HepG2 (cell line): ENCODE results near the gene RELL2. TPM values are rescaled to one million over a fixed set of nuclear protein-coding genes. Genes with fewer than 3 reads are reported as not detected.

Experiments used
- ASH2L ChIP-seq: fragments of 300-600, 200-600 bp; sonication (generic); IDR thresholded peaks from 2 replicates; pipeline ENCODE4 v1.7.0; 2017; ENCODE audit warnings: low read depth, mild to moderate bottlenecking, moderate library complexity, mixed read lengths, low read length; ENCODE audit not compliant: insufficient read length
- CBX5 ChIP-seq: sonication (generic); formaldehyde crosslinking; IDR thresholded peaks from 2 replicates; pipeline ENCODE4 v1.4.0; 2020; ENCODE audit warnings: missing genetic modification reagents, borderline replicate concordance
- HNRNPK ChIP-seq: fragments of 200-400 bp; formaldehyde crosslinking; IDR thresholded peaks from 2 replicates; pipeline ENCODE4 v1.6.1; 2018; ENCODE audit warnings: low read length, low read depth, moderate library complexity, mild to moderate bottlenecking; ENCODE audit not compliant: poor library complexity, severe bottlenecking
- KLF9 ChIP-seq: IDR thresholded peaks from 2 replicates; pipeline ENCODE4 v1.6.1; 2016; ENCODE audit warnings: low read depth
- MBD4 ChIP-seq: IDR thresholded peaks from 2 replicates; pipeline ENCODE4 v1.6.1; 2012; ENCODE audit warnings: low read length, inconsistent platforms, borderline replicate concordance
- POLR2AphosphoS2 ChIP-seq: IDR thresholded peaks from 2 replicates; pipeline ENCODE4 v1.6.1; 2011; ENCODE audit warnings: low read depth, low read length, improper control_type of control experiment
- SAP130 ChIP-seq: IDR thresholded peaks from 2 replicates; pipeline ENCODE4 v1.6.1; 2016; ENCODE audit warnings: low read depth
- SNAPC2 ChIP-seq: sonication (generic); formaldehyde crosslinking; IDR thresholded peaks from 2 replicates; pipeline ENCODE4 v1.8.1; 2022; ENCODE audit warnings: mild to moderate bottlenecking, missing genetic modification reagents
- TBL1XR1 ChIP-seq: fragments of 150-350 bp; IDR thresholded peaks from 2 replicates; pipeline ENCODE4 v1.6.1; 2014; ENCODE audit warnings: borderline replicate concordance, low read length; ENCODE audit not compliant: partially characterized antibody
- THAP9 ChIP-seq: sonication (generic); formaldehyde crosslinking; IDR thresholded peaks from 2 replicates; pipeline ENCODE4; 2020; ENCODE audit warnings: missing genetic modification reagents, mild to moderate bottlenecking, borderline replicate concordance
- ZKSCAN5 ChIP-seq: sonication (generic); formaldehyde crosslinking; IDR thresholded peaks from 2 replicates; pipeline ENCODE4 v1.5.1; 2020; ENCODE audit warnings: mild to moderate bottlenecking, missing genetic modification reagents
- ZNF275 ChIP-seq: sonication (generic); formaldehyde crosslinking; IDR thresholded peaks from 2 replicates; pipeline ENCODE4 v1.8.0; 2022; ENCODE audit warnings: missing genetic modification reagents, mild to moderate bottlenecking, inconsistent platforms, borderline replicate concordance
- ZNF468 ChIP-seq: sonication (generic); formaldehyde crosslinking; IDR thresholded peaks from 2 replicates; pipeline ENCODE4 v1.8.0; 2022; ENCODE audit warnings: mild to moderate bottlenecking, moderate library complexity, missing genetic modification reagents
- ZNF556 ChIP-seq: sonication (generic); formaldehyde crosslinking; IDR thresholded peaks from 2 replicates; pipeline ENCODE4 v1.4.0; 2020; ENCODE audit warnings: mild to moderate bottlenecking, missing genetic modification reagents, borderline replicate concordance
- ZNF672 ChIP-seq: sonication (generic); formaldehyde crosslinking; IDR thresholded peaks from 2 replicates; pipeline ENCODE4 v1.8.1; 2022; ENCODE audit warnings: missing genetic modification reagents
- ZNF687 ChIP-seq: sonication (generic); formaldehyde crosslinking; IDR thresholded peaks from 2 replicates; pipeline ENCODE4 v1.5.1; 2020; ENCODE audit warnings: mild to moderate bottlenecking, missing genetic modification reagents, moderate library complexity
- polyA plus RNA-seq, 8 experiments: library from polyadenylated mRNA; depleted of rRNA in 3 of 8; stranded (reverse) in 7 of 8; unstranded in 1 of 8; fragments of >200 nt; fragmentation: Illumina TruSeq in 4 of 8; extraction: Trizol in 4 of 8; gene quantifications; 2 replicates each; pipeline versions ENCODE4 v1.2.1 to v1.2.3, GENCODE V29; 2011 to 2016; ENCODE audit warnings: low read depth in 4 of 8, missing spikeins in 1 of 8, mixed read lengths in 1 of 8; ENCODE audit not compliant: insufficient read depth in 1 of 8
- total RNA-seq, 5 experiments: library from RNA; depleted of rRNA; stranded (reverse); fragments of >200 nt; fragmentation: Illumina TruSeq; extraction: Trizol; gene quantifications; 2 replicates each; pipeline ENCODE4 v1.2.3, GENCODE V29; 2016; ENCODE audit warnings: low read depth in 1 of 5

RELL2 gene
- total and polyA plus RNA-seq, 2 of the 13 experiments (the other 11 are each of a cell fraction or from before 2014, with no cell fraction given), result 6.4 to 8.3 TPM

GRCh38 chr5:141636413-141637122 lies at the start of gene RELL2, which contains the start of gene HDAC3 (continued):
- TF ChIP-seq SAP130 (CRISPR knock-in tag) (peak; percentile 79; the same call in 1 of the 2 replicates), ZNF468 (CRISPR knock-in tag) (no peak), ZNF672 (CRISPR knock-in tag) (no peak), ZKSCAN5 (CRISPR knock-in tag) (no peak), CBX5 (CRISPR knock-in tag) (no peak), THAP9 (CRISPR knock-in tag) (no peak), POLR2AphosphoS2 (no peak), MBD4 (no peak), ZNF687 (peak; percentile 59; the same call in 1 of the 2 replicates), ASH2L (peak; percentile 90), ZNF275 (CRISPR knock-in tag) (no peak), SNAPC2 (CRISPR knock-in tag) (no peak), HNRNPK (no peak), TBL1XR1 (no peak), KLF9 (CRISPR knock-in tag) (no peak), ZNF556 (CRISPR knock-in tag) (0 out of 2 replicates have a peak, but pooled peaks have one; percentile 31)
